Vagina (tissue), 2 donors: ENCODE measurements around the gene YPEL1. TPM values are rescaled to one million over a fixed set of nuclear protein-coding genes. Genes with fewer than 3 reads are reported as not detected.
A peak's percentile ranks its signal among the peaks of the same experiment; 100 is the strongest.

Experiments
- DNase-seq, 2 donors: peaks; one replicate each; pipeline ENCODE4 v3.0.0-alpha.2; 2017; ENCODE audit errors: extremely low spot score in 2 of 2
- H3K27ac ChIP-seq: fragments of 200-600 bp; sonication (generic); one replicate; pipeline ENCODE4 v1.5.1; 2019
- H3K27me3 ChIP-seq: fragments of 200-600 bp; sonication (generic); one replicate; pipeline ENCODE4 v1.5.1; 2019
- H3K36me3 ChIP-seq, 2 donors: fragments of 200-600 bp; sonication (generic); one replicate each; pipeline ENCODE4 v1.5.1; 2017 to 2019
- H3K4me1 ChIP-seq: fragments of 200-600 bp; sonication (generic); one replicate; pipeline ENCODE4 v1.5.1; 2019
- H3K4me3 ChIP-seq, 2 donors: fragments of 200-600 bp; sonication (generic); 1 replicate in 1 of 2; 2 replicates in 1 of 2; pipeline ENCODE4 v1.5.1; 2016 to 2019
- H3K9me3 ChIP-seq: fragments of 200-600 bp; sonication (generic); one replicate; pipeline ENCODE4 v1.5.1; 2019
- POLR2A ChIP-seq, 2 donors: fragments of 450-650 bp; IDR thresholded peaks; one replicate each; pipeline ENCODE4 v1.6.1; 2017; ENCODE audit warnings: antibody characterized with exemption in 2 of 2, mild to moderate bottlenecking in 2 of 2, moderate library complexity in 2 of 2
- POLR2AphosphoS5 ChIP-seq, 2 donors: sonication (generic); formaldehyde crosslinking; IDR thresholded peaks; one replicate each; pipeline ENCODE4 v1.9.0; 2017; ENCODE audit warnings: antibody characterized with exemption in 2 of 2, mild to moderate bottlenecking in 2 of 2, low read depth in 1 of 2; ENCODE audit not compliant: insufficient read depth in 1 of 2
- intact Hi-C: fragments of 100-400 bp; cut with DNase I; formaldehyde crosslinking; loops from one replicate; pipeline ENCODE4 v1.15.1; 2023
- total RNA-seq: library from RNA; depleted of rRNA; stranded (reverse); fragments of >200 nt; gene quantifications from one replicate; pipeline ENCODE4 v1.2.3, GENCODE V29; 2016
- TF ChIP-seq, protein P1 (sequence below), 3 experiments: fragments of 450-650 bp in 2 of 3; fragments of 200-600 bp in 1 of 3; sonication (generic) in 1 of 3; IDR thresholded peaks; one replicate each; pipeline ENCODE4 v1.5.1; 2017 to 2019; ENCODE audit warnings: antibody characterized with exemption in 3 of 3, mild to moderate bottlenecking in 2 of 3, moderate library complexity in 2 of 3

YPEL1 gene
- total RNA-seq, 1 donor from 2014 or later = 4.9 TPM

DNA sequence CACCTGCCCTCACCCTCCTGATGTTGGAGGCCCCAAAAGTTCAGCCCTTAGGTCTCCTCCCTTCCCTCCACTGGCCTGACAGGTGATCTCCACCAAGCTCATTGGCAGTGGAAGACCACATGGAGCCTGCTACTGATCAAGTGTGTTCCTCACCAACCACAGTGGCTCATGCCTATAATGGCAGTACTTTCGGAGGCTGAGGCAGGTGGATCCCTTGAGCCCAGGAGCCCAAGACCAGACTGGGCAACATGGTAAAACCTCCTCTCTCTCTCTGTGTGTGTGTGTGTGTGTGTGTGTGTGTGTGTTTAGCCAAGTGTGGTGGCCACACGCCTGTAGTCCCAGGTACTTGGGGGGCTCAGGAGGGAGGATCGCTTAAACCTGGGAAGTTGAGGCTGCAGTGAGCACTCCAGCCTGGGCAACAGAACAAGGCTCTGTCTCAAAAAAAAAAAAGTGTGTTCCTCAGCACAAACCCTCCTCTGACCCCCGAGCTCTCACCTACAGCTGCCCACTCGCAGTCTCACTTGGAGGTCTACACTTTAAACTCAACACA lies 4.3 kb upstream of the YPEL1 start:
- Histone ChIP-seq H3K27ac (no peak overlapping the region), H3K36me3 (no peaks in the 10 kb centered on the region), H3K4me3 (no peak overlapping the region), H3K27me3 (no peaks in the 10 kb centered on the region), H3K4me1 (peaks cover 4% of the 10 kb centered on the region), H3K9me3 (no peaks in the 10 kb centered on the region)
- TF ChIP-seq POLR2A (IDR thresholded peaks at IDR 0.05) = no peak
- no peak for TF ChIP-seq POLR2AphosphoS5 (IDR thresholded peaks at IDR 0.05; ENCODE audit: insufficient read depth in 1 of 2, low read depth in 1 of 2)
- TF ChIP-seq, protein P1, sequence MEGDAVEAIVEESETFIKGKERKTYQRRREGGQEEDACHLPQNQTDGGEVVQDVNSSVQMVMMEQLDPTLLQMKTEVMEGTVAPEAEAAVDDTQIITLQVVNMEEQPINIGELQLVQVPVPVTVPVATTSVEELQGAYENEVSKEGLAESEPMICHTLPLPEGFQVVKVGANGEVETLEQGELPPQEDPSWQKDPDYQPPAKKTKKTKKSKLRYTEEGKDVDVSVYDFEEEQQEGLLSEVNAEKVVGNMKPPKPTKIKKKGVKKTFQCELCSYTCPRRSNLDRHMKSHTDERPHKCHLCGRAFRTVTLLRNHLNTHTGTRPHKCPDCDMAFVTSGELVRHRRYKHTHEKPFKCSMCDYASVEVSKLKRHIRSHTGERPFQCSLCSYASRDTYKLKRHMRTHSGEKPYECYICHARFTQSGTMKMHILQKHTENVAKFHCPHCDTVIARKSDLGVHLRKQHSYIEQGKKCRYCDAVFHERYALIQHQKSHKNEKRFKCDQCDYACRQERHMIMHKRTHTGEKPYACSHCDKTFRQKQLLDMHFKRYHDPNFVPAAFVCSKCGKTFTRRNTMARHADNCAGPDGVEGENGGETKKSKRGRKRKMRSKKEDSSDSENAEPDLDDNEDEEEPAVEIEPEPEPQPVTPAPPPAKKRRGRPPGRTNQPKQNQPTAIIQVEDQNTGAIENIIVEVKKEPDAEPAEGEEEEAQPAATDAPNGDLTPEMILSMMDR (IDR thresholded peaks at IDR 0.05) = no peak
- DNase-seq = no peak
- intact Hi-C loops = no loop called here

DNA sequence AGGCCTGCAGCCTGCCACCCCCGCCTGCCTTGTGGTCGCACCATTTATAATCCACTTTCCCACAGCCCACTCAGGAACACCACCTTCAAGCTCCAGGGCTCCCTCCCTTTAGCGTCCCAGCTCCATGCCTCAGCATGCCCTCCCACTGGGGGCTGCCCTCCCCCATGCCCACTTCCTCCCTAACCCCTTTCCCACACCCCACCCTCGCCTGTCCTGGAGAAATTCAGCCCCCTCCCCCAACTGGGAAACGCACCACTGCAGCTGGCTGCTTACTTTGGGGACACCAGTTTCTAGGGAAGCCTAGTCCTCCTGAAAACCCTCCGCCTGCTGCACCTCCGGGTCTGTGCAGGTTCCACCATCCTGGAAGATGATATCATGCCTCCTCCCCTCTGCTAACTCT lies 3.4 kb upstream of the YPEL1 start:
- Histone ChIP-seq H3K27ac (no peak overlapping the region), H3K4me1 (peaks cover 13% of the 10 kb centered on the region), H3K36me3 (no peaks in the 10 kb centered on the region), H3K4me3 (no peak overlapping the region), H3K9me3 (no peaks in the 10 kb centered on the region), H3K27me3 (no peaks in the 10 kb centered on the region)
- intact Hi-C loops = no loop called here
- TF ChIP-seq, protein P1 (IDR thresholded peaks at IDR 0.05) = no peak
- TF ChIP-seq POLR2A (IDR thresholded peaks at IDR 0.05) (no peak), POLR2AphosphoS5 (IDR thresholded peaks at IDR 0.05; ENCODE audit: insufficient read depth in 1 of 2, low read depth in 1 of 2) (no peak)
- DNase-seq = no peak

DNA sequence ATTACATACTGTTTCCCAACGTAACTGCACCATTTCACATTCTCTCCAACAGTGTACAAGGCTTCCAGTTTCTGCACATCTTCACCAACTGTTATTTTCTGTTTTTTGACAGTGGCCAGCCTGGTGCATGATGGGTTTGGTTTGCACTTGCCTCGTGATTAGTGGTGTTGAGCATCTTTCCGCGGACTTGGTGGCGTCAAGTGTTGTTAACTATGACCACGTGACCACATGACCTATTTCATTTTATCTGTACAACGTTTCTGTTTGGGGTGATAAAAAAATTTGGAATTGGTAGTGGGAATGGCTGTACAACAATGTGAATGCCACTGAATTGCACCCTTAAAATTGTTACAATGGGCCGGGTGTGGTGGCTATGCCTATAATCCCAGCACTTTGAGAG lies 2.5 kb upstream of the YPEL1 start:
- Histone ChIP-seq H3K27ac (no peak overlapping the region), H3K4me1 (peaks cover 14% of the 10 kb centered on the region), H3K27me3 (no peaks in the 10 kb centered on the region), H3K36me3 (no peaks in the 10 kb centered on the region), H3K4me3 (no peak overlapping the region), H3K9me3 (no peaks in the 10 kb centered on the region)
- TF ChIP-seq POLR2AphosphoS5 (IDR thresholded peaks at IDR 0.05; ENCODE audit: insufficient read depth in 1 of 2, low read depth in 1 of 2) (no peak), POLR2A (IDR thresholded peaks at IDR 0.05) (no peak)
- TF ChIP-seq, protein P1 (IDR thresholded peaks at IDR 0.05) = no peak
- DNase-seq = no peak
- intact Hi-C loops = no loop called here

DNA sequence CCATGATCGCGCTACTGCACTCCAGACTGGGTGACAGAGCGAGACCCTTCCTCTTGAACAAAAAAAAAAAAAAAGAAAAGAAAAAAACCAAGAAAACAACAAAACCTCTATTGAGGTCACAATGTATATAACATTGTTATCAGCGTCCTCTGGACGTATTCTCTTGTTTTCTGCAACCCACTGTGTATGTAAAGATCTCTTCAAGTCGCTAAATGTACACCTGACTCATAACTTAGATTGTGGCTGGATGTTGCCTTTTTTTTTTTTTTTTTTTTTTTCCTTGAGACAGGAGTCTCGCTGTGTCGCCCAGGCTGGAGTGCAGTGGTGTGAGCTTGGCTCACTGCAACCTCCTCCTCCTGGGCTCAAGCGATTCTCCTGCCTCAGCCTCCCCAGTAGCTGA lies 1.4 kb upstream of the YPEL1 start:
- no peak for TF ChIP-seq POLR2AphosphoS5 (IDR thresholded peaks at IDR 0.05; ENCODE audit: insufficient read depth in 1 of 2, low read depth in 1 of 2)
- TF ChIP-seq, protein P1 (IDR thresholded peaks at IDR 0.05) = no peak
- TF ChIP-seq POLR2A (IDR thresholded peaks at IDR 0.05) = no peak
- H3K27me3 ChIP-seq = no peaks in the 10 kb centered on the region
- H3K9me3 ChIP-seq = no peaks in the 10 kb centered on the region
- intact Hi-C loops = no loop called here
- peaks cover 14% of the 10 kb centered on the region for H3K4me1 ChIP-seq
- no peaks in the 10 kb centered on the region for H3K36me3 ChIP-seq
- DNase-seq = no peak
- H3K27ac ChIP-seq = no peak overlapping the region
- H3K4me3 ChIP-seq = no peak overlapping the region

DNA sequence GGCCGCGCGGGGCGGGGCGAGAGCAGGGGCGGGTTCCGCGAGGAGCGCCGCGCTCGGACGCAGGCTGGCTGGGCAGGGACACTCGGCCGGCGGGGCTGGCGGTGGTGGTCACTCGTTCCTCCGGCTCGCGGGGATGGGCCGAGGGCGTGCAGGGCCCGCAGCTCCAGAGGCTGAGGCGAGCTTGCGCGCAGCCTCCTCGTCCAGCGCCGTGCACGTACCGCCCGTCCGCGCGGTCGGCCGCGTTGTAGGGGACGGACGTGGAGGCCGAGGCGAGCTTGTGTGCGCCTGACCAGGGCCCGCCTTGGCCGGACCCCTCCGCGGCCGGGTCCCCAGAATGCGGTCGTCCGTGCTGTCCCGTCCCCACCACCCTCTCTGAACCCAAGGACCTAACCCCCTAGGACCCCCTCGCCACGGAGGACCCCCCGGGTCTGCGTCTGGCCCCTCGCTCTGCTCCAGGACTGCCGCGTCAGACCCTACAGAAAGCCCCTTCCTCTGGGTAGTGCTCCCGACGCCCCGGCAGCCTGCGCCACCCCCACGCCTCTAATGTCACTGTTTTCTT lies 569 bp upstream of the YPEL1 start:
- Histone ChIP-seq H3K4me1 (peaks cover 14% of the 10 kb centered on the region), H3K27me3 (no peaks in the 10 kb centered on the region), H3K9me3 (no peaks in the 10 kb centered on the region), H3K27ac (peak overlapping the region; percentile 38), H3K36me3 (no peaks in the 10 kb centered on the region), H3K4me3 (peak overlapping the region; percentile 54 to 76)
- DNase-seq = no peak
- TF ChIP-seq POLR2AphosphoS5 (IDR thresholded peaks at IDR 0.05; ENCODE audit: insufficient read depth in 1 of 2, low read depth in 1 of 2) (no peak), POLR2A (IDR thresholded peaks at IDR 0.05) (no peak)
- TF ChIP-seq, protein P1 (IDR thresholded peaks at IDR 0.05) = no peak
- intact Hi-C loops = no loop called here
